Jurkat, Clone E6-1 (cell line): ENCODE results near the gene AP2A2.

Experiments used
- DNase-seq: peaks from one replicate; pipeline ENCODE4 v3.0.0-alpha.2; 2011; ENCODE audit warnings: low read depth, low spot score
- H3K4me3 ChIP-seq: 2 replicates; pipeline ENCODE4 v1.5.1; 2011; ENCODE audit warnings: mild to moderate bottlenecking, low read length, control low read depth, moderate library complexity

Gene AP2A2

GRCh38 chr11:914747-915501 is 10.7 kb upstream of the AP2A2 start:
- H3K4me3 ChIP-seq = no peak overlapping the region
- DNase-seq = no peak

- H3K4me3 ChIP-seq = no peak overlapping the region
- no peak for DNase-seq
Observed at GRCh38 chr11:917426-917825, 8.2 kb upstream of the AP2A2 start.

- H3K4me3 ChIP-seq = no peak overlapping the region
- no peak for DNase-seq
Observed at GRCh38 chr11:921921-922678, 3.6 kb upstream of the AP2A2 start.

- no peak overlapping the region for H3K4me3 ChIP-seq
- no peak for DNase-seq
Observed at GRCh38 chr11:923691-924405, 1.8 kb upstream of the AP2A2 start.

- no peak overlapping the region for H3K4me3 ChIP-seq
- DNase-seq = no peak
Observed at GRCh38 chr11:924406-925157, 1.1 kb upstream of the AP2A2 start.

GRCh38 chr11:925158-925495 is 543 bp upstream of the AP2A2 start:
- H3K4me3 ChIP-seq = no peak overlapping the region
- DNase-seq = no peak

- no peak for DNase-seq
Observed at GRCh38 chr11:926341-926916, 759 bp downstream of the AP2A2 start.

GRCh38 chr11:927871-928270 is 2.2 kb downstream of the AP2A2 start:
- DNase-seq = peak; percentile 76
- H3K4me3 ChIP-seq = peak overlapping the region; percentile 0

More at GRCh38 chr11:926341-926916, 759 bp downstream of the AP2A2 start:
- peak overlapping the region; percentile 73 for H3K4me3 ChIP-seq

- DNase-seq = no peak
- H3K4me3 ChIP-seq = no peak overlapping the region
Observed at GRCh38 chr11:928786-929185, 3.1 kb downstream of the AP2A2 start.

GRCh38 chr11:929405-929804 is 3.7 kb downstream of the AP2A2 start:
- H3K4me3 ChIP-seq = no peak overlapping the region
- no peak for DNase-seq

GRCh38 chr11:931385-931784 is 5.7 kb downstream of the AP2A2 start:
- H3K4me3 ChIP-seq = no peak overlapping the region
- DNase-seq = no peak

- H3K4me3 ChIP-seq = no peak overlapping the region
- no peak for DNase-seq
Observed at GRCh38 chr11:932435-932834, 6.8 kb downstream of the AP2A2 start.

- DNase-seq = no peak
- H3K4me3 ChIP-seq = no peak overlapping the region
Observed at GRCh38 chr11:933142-933851, 7.6 kb downstream of the AP2A2 start.

- H3K4me3 ChIP-seq = no peak overlapping the region
- DNase-seq = no peak
Observed at GRCh38 chr11:933936-934335, 8.3 kb downstream of the AP2A2 start.

- no peak for DNase-seq
- H3K4me3 ChIP-seq = no peak overlapping the region
Observed at GRCh38 chr11:934527-934926, 8.9 kb downstream of the AP2A2 start.

- no peak overlapping the region for H3K4me3 ChIP-seq
- no peak for DNase-seq
Observed at GRCh38 chr11:936199-936598, 10.5 kb downstream of the AP2A2 start.

GRCh38 chr11:937841-938261 is 12.2 kb downstream of the AP2A2 start:
- no peak for DNase-seq
- H3K4me3 ChIP-seq = no peak overlapping the region

GRCh38 chr11:940496-941135 is 14.9 kb downstream of the AP2A2 start:
- H3K4me3 ChIP-seq = no peak overlapping the region
- no peak for DNase-seq
